Psoas muscle (tissue), 8 donors: Measurements from ENCODE around the gene METRNL. TPM values are rescaled to one million over a fixed set of nuclear protein-coding genes. Genes with fewer than 3 reads are reported as not detected.

Source experiments
- ATAC-seq, 4 donors: fragments of 200-7000 bp; cut with Tn5 transposase; one replicate each; pipeline ENCODE4 v1.9.1; 2020; ENCODE audit warnings: moderate library complexity in 3 of 4, mild to moderate bottlenecking in 2 of 4
- DNase-seq, 2 donors: peaks; one replicate each; pipeline ENCODE4 v3.0.0-alpha.2; 2020
- H3K27ac ChIP-seq: fragments of 200-600 bp; one replicate; pipeline ENCODE4 v1.8.0; 2022
- H3K27me3 ChIP-seq, 3 donors: fragments of 200-600 bp in 1 of 3; one replicate each; pipeline versions ENCODE4 v1.6.1 to v1.8.0; 2013 to 2022; ENCODE audit warnings: low read length in 2 of 3, mild to moderate bottlenecking in 2 of 3, moderate library complexity in 1 of 3; ENCODE audit not compliant: insufficient read depth in 3 of 3
- H3K36me3 ChIP-seq, 2 donors: fragments of 200-600 bp in 1 of 2; one replicate each; pipeline versions ENCODE4 v1.6.1 to v1.8.0; 2013 to 2022; ENCODE audit warnings: low read depth in 1 of 2, mild to moderate bottlenecking in 1 of 2, moderate library complexity in 1 of 2; ENCODE audit not compliant: insufficient read depth in 1 of 2
- H3K4me1 ChIP-seq: fragments of 200-600 bp; one replicate; pipeline ENCODE4 v1.8.0; 2022
- H3K4me3 ChIP-seq: fragments of 200-600 bp; one replicate; pipeline ENCODE4 v1.8.0; 2022; ENCODE audit warnings: mild to moderate bottlenecking
- H3K9me3 ChIP-seq: fragments of 200-600 bp; one replicate; pipeline ENCODE4 v1.8.0; 2022
- WGBS, 3 donors: extraction: QIAGEN DNeasy Blood & Tissue Kit; methylation state at CpG; one replicate each; pipeline versions ENCODE4 v1.1.6 to v1.1.7; 2013; 5-methylcytosine and 5-hydroxymethylcytosine counted together
- intact Hi-C, 2 donors: fragments of 100-400 bp; cut with DNase I; formaldehyde crosslinking; loops; one replicate each; pipeline versions ENCODE4 v1.11.0 to v1.14.2; 2022
- polyA plus RNA-seq, 3 donors: library from polyadenylated mRNA; stranded (reverse); fragments of 200-250 nt; gene quantifications; one replicate each; pipeline ENCODE4 v1.2.3, GENCODE V29; 2013
- total RNA-seq, 4 donors: library from RNA; stranded (reverse); fragmentation: NEBNext Ultra II Directional in 2 of 4; extraction: Animal tissue kit (Norgen Biotek cat#: 25700) in 2 of 4; gene quantifications; one replicate each; pipeline versions ENCODE4 v1.2.1 to v1.2.4, GENCODE V29; 2021 to 2023
- TF ChIP-seq, protein P1 (sequence below): fragments of 200-600 bp; IDR thresholded peaks from one replicate; pipeline ENCODE4 v1.8.0; 2022; ENCODE audit warnings: antibody characterized with exemption
- donor health status: healthy with polysubstance abuse.
- donor health status: DM: no; HTN: no; CAD: no; lungs with moderate emphysema.
- donor health status: Bipolar disorder and iron deficiency.
- donor health status: healthy.
- donor health status: DM: yes; HTN: yes; CAD: no.
- donor health status: DM: no; HTN: no; CAD: no.
- donor health status: DM: no; HTN: no; CAD: no.
- donor health status: DM: yes; HTN: yes; CAD: no.

The METRNL gene
- total and polyA plus RNA-seq, 7 donors = 6.7 to 81.7 (median 12.1) TPM

DNA sequence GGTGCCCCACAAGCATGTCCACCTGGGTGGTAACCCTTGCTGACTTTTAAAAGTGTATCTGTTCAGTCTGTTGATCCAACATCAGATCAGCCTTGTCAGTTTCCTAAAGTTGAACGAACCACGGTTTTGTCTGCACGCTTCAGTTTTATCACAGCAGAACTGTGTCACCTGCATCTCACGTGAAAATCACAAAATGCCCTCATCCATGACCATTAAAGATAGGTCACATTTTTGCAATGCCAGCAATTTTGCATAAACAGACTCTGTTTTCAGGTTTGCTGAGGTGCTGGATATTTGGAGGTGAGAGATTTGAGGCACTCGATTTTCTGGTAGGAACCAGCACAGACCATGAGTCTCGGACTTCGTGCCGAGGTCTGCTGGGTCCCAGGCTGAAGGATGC lies 3.0 kb downstream of the METRNL start:
- ATAC-seq = no peak
- no peak for DNase-seq
- H3K9me3 ChIP-seq = no peaks in the 10 kb centered on the region
- WGBS, 3 donors = 87 to 93% (median 88%) methylated on average over 8 of the region's 8 CpGs
- peak overlapping the region; percentile 71 for H3K4me3 ChIP-seq
- intact Hi-C loops = no loop called here
- H3K36me3 ChIP-seq = no peaks in the 10 kb centered on the region
- TF ChIP-seq, protein P1, sequence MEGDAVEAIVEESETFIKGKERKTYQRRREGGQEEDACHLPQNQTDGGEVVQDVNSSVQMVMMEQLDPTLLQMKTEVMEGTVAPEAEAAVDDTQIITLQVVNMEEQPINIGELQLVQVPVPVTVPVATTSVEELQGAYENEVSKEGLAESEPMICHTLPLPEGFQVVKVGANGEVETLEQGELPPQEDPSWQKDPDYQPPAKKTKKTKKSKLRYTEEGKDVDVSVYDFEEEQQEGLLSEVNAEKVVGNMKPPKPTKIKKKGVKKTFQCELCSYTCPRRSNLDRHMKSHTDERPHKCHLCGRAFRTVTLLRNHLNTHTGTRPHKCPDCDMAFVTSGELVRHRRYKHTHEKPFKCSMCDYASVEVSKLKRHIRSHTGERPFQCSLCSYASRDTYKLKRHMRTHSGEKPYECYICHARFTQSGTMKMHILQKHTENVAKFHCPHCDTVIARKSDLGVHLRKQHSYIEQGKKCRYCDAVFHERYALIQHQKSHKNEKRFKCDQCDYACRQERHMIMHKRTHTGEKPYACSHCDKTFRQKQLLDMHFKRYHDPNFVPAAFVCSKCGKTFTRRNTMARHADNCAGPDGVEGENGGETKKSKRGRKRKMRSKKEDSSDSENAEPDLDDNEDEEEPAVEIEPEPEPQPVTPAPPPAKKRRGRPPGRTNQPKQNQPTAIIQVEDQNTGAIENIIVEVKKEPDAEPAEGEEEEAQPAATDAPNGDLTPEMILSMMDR = no peak
- peaks cover 7% of the 10 kb centered on the region for H3K4me1 ChIP-seq
- peaks cover 0 to 14% (median 7%) of the 10 kb centered on the region in 3 donors for H3K27me3 ChIP-seq
- no peak overlapping the region for H3K27ac ChIP-seq

DNA sequence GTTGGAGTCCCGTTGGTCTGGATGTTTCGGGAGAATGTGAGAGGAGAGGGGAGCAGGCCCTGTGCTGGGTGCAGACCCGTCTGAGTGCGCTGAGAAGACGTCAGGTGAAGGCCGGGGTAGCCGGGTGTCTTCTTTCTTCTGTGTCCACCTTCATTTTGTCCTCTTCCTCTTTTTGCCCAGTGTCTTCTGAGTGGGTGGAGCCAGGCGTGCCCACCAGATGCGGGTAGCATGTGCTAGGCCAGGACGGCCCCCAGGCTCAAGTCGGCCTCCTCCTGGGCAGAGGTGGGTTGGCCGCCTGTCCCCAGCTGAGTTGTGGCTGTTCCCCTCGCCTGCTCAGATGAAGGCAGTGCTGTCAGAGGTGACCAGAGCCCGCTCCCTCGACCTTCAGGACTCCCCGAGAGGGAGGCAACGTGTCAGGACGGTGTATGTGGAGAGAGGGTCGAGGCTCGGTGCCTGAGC lies 3.5 kb downstream of the METRNL start:
- H3K27ac ChIP-seq = peak overlapping the region; percentile 16
- peaks cover 7% of the 10 kb centered on the region for H3K4me1 ChIP-seq
- TF ChIP-seq, protein P1 = no peak
- ATAC-seq (no peak), DNase-seq (no peak)
- WGBS, 3 donors = 78 to 87% (median 80%) methylated on average over 20 of the region's 20 CpGs
- H3K4me3 ChIP-seq = peak overlapping the region; percentile 36
- no peaks in the 10 kb centered on the region for H3K9me3 ChIP-seq
- H3K36me3 ChIP-seq = no peaks in the 10 kb centered on the region
- peaks cover 0 to 14% (median 10%) of the 10 kb centered on the region in 3 donors for H3K27me3 ChIP-seq
- intact Hi-C loops = no loop called here

DNA sequence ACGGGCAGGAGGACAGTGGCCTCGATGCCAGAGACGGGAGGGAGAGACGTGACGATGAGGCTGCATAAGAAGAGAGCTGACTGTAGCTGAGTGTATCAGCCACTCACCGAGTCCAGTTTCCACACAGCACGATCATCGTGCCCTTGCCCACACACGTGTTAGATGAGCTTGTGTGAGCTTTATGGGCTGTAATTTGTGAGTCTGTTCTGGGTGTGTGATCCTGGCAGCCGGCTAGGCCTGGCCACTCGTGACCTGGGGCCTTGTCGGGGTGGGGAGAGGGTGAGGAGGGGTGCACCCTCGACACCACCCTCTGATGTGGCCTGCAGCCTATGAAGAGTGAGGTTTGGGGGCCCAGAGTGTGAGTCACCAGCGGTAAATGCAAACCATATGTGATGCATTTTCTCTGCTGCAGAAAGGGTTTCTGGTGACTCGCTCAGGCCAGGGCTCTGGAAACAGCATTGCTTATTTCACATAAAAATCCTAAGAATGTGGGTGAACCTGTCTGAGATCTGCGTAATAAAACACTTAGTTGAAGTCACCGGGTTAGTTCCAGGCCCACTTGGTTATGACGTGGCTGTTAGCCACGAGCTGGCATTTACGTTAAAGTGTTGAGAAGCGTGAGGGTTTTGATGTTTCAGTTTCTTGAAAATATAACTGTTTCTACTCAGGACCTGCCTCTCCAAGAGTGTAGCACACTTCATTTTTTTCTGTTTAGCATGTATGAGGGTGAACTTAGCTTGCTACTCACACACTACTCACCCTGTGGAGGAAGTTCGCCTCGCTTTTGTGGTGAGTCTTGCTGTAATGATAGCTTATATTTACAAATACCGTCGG lies 4.2 kb downstream of the METRNL start:
- H3K27me3 ChIP-seq = peaks cover 0 to 14% (median 12%) of the 10 kb centered on the region in 3 donors
- peaks cover 1% of the 10 kb centered on the region for H3K4me1 ChIP-seq
- H3K4me3 ChIP-seq = peak overlapping the region; percentile 36
- ATAC-seq = peak in 1 of 4 donors; percentile 16
- peak overlapping the region; percentile 16 for H3K27ac ChIP-seq
- TF ChIP-seq, protein P1 = no peak
- no peaks in the 10 kb centered on the region for H3K9me3 ChIP-seq
- intact Hi-C loops = no loop called here
- WGBS, 3 donors = 61 to 72% (median 63%) methylated on average over 25 of the region's 25 CpGs
- peak in 1 of 2 donors; percentile 72 for DNase-seq
- no peaks in the 10 kb centered on the region for H3K36me3 ChIP-seq

DNA sequence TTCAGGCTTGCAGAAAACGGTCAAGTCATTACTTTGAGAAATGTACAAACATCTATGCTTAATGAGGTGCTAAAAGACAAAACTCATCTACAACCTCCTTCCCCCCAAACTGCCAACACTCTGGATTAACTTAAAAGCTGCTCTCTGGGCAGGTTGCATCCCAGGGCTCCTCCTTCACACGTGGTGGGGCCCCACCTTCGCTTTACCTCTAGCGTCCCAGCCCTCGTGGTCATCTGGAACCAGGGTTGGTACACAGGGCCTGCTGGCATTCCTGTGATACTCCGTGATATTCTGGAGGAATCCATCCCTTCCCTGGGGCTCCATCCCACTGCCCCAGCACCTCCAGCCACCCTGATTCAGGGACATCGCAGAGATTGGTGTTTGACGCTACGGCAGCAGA lies 4.8 kb downstream of the METRNL start:
- peaks cover 0 to 15% (median 14%) of the 10 kb centered on the region in 3 donors for H3K27me3 ChIP-seq
- H3K9me3 ChIP-seq = no peaks in the 10 kb centered on the region
- H3K36me3 ChIP-seq = no peaks in the 10 kb centered on the region
- ATAC-seq = no peak
- no peak for DNase-seq
- TF ChIP-seq, protein P1 = no peak
- WGBS, 3 donors = 68 to 77% (median 70%) methylated on average over 9 of the region's 9 CpGs
- no peak overlapping the region for H3K4me3 ChIP-seq
- intact Hi-C loops = no loop called here
- no peak overlapping the region for H3K27ac ChIP-seq
- no peaks in the 10 kb centered on the region for H3K4me1 ChIP-seq
